Liver (tissue), 9 donors: ENCODE data around the gene ZNF556. TPM values are rescaled to one million over a fixed set of nuclear protein-coding genes. Genes with fewer than 3 reads are reported as not detected.

Experiments used
- DNase-seq: peaks from one replicate; pipeline ENCODE4 v3.0.0-alpha.2; 2017; ENCODE audit warnings: low spot score
- H3K27ac ChIP-seq, 2 donors: one replicate each; pipeline ENCODE4 v1.7.0; 2013; ENCODE audit warnings: inconsistent platforms in 2 of 2, low read length in 2 of 2, control low read depth in 1 of 2, low read depth in 1 of 2, mild to moderate bottlenecking in 1 of 2
- H3K27me3 ChIP-seq, 4 donors: one replicate each; pipeline versions ENCODE4 v1.6.1 to v1.7.0; 2013; ENCODE audit warnings: low read length in 3 of 4, inconsistent platforms in 1 of 4, mild to moderate bottlenecking in 1 of 4, moderate library complexity in 1 of 4; ENCODE audit not compliant: control insufficient read depth in 4 of 4, insufficient read depth in 4 of 4
- H3K36me3 ChIP-seq, 4 donors: one replicate each; pipeline versions ENCODE4 v1.6.1 to v1.7.0; 2013; ENCODE audit warnings: low read length in 3 of 4, mild to moderate bottlenecking in 3 of 4, low read depth in 1 of 4, moderate library complexity in 1 of 4; ENCODE audit not compliant: control insufficient read depth in 4 of 4, insufficient read depth in 3 of 4
- H3K4me1 ChIP-seq, 4 donors: one replicate each; pipeline versions ENCODE4 v1.6.1 to v1.7.0; 2013; ENCODE audit warnings: low read length in 3 of 4, mild to moderate bottlenecking in 3 of 4, moderate library complexity in 1 of 4; ENCODE audit not compliant: control insufficient read depth in 4 of 4, insufficient read depth in 4 of 4
- H3K4me3 ChIP-seq, 3 donors: one replicate each; pipeline versions ENCODE4 v1.6.1 to v1.7.0; 2013; ENCODE audit warnings: low read length in 3 of 3, control low read depth in 1 of 3, low read depth in 1 of 3, mild to moderate bottlenecking in 1 of 3
- H3K9ac ChIP-seq, 2 donors: one replicate each; pipeline ENCODE4 v1.7.0; 2013; ENCODE audit warnings: low read length in 2 of 2, mild to moderate bottlenecking in 2 of 2, moderate library complexity in 2 of 2, control low read depth in 1 of 2, low read depth in 1 of 2
- H3K9me3 ChIP-seq, 4 donors: one replicate each; pipeline versions ENCODE4 v1.6.1 to v1.7.0; 2013; ENCODE audit warnings: low read length in 3 of 4; ENCODE audit not compliant: control insufficient read depth in 4 of 4
- ATF3 ChIP-seq: IDR thresholded peaks from 2 replicates; pipeline ENCODE4 v1.6.1; 2016; ENCODE audit warnings: antibody characterized with exemption
- CTCF ChIP-seq: fragments of 150-350 bp; IDR thresholded peaks from 2 replicates; pipeline ENCODE4 v1.5.1; 2017; ENCODE audit warnings: improper control_type of control experiment, low read depth, low read length; ENCODE audit not compliant: missing input control
- EGR1 ChIP-seq, 2 donors: IDR thresholded peaks; 2 replicates each; pipeline ENCODE4 v1.6.1; 2016 to 2018; ENCODE audit warnings: antibody characterized with exemption in 2 of 2, low read depth in 2 of 2
- FOXA1 ChIP-seq: IDR thresholded peaks from 2 replicates; pipeline ENCODE4 v1.6.1; 2016; ENCODE audit warnings: antibody characterized with exemption
- FOXA2 ChIP-seq: IDR thresholded peaks from 2 replicates; pipeline ENCODE4 v1.6.1; 2016; ENCODE audit warnings: antibody characterized with exemption
- GABPA ChIP-seq, 2 donors: IDR thresholded peaks in 1 of 2; conservative IDR thresholded peaks in 1 of 2; 2 replicates each; pipeline ENCODE4 v1.6.1; 2016; ENCODE audit warnings: antibody characterized with exemption in 2 of 2, mild to moderate bottlenecking in 1 of 2, moderate library complexity in 1 of 2
- HNF4A ChIP-seq, 2 donors: conservative IDR thresholded peaks; 2 replicates each; pipeline ENCODE4 v1.6.1; 2016; ENCODE audit warnings: antibody characterized with exemption in 2 of 2, mild to moderate bottlenecking in 2 of 2
- HNF4G ChIP-seq: IDR thresholded peaks from 2 replicates; pipeline ENCODE4 v1.6.1; 2016; ENCODE audit warnings: antibody characterized with exemption
- JUND ChIP-seq, 2 donors: IDR thresholded peaks; 2 replicates each; pipeline ENCODE4 v1.6.1; 2016; ENCODE audit warnings: antibody characterized with exemption in 2 of 2
- MAX ChIP-seq: IDR thresholded peaks from 2 replicates; pipeline ENCODE4 v1.6.1; 2016; ENCODE audit warnings: antibody characterized with exemption
- NR2F2 ChIP-seq: IDR thresholded peaks from 2 replicates; pipeline ENCODE4 v1.6.1; 2016; ENCODE audit warnings: antibody characterized with exemption
- RAD21 ChIP-seq, 2 donors: IDR thresholded peaks; 2 replicates each; pipeline ENCODE4 v1.6.1; 2016; ENCODE audit warnings: antibody characterized with exemption in 2 of 2, mild to moderate bottlenecking in 2 of 2
- REST ChIP-seq: IDR thresholded peaks from 2 replicates; pipeline ENCODE4 v1.6.1; 2016; ENCODE audit warnings: antibody characterized with exemption, mild to moderate bottlenecking
- RXRA ChIP-seq, 2 donors: IDR thresholded peaks; 2 replicates each; pipeline ENCODE4 v1.6.1; 2017 to 2018; ENCODE audit warnings: antibody characterized with exemption in 2 of 2, mild to moderate bottlenecking in 1 of 2
- SP1 ChIP-seq: IDR thresholded peaks from 2 replicates; pipeline ENCODE4 v1.6.1; 2018; ENCODE audit warnings: antibody characterized with exemption, mild to moderate bottlenecking
- TAF1 ChIP-seq: conservative IDR thresholded peaks from 2 replicates; pipeline ENCODE4 v1.6.1; 2016; ENCODE audit warnings: antibody characterized with exemption, mild to moderate bottlenecking
- YY1 ChIP-seq: IDR thresholded peaks from 2 replicates; pipeline ENCODE4 v1.6.1; 2016; ENCODE audit warnings: antibody characterized with exemption, mild to moderate bottlenecking
- ZBTB33 ChIP-seq: IDR thresholded peaks from 2 replicates; pipeline ENCODE4 v1.6.1; 2016; ENCODE audit warnings: antibody characterized with exemption
- WGBS: extraction: QIAGEN DNeasy Blood & Tissue Kit; methylation state at CpG from one replicate; pipeline ENCODE4 v1.1.7; 2013; 5-methylcytosine and 5-hydroxymethylcytosine counted together
- polyA plus RNA-seq, 2 donors: library from polyadenylated mRNA; stranded (reverse) in 1 of 2; unstranded in 1 of 2; fragments of 200-250 nt in 1 of 2; fragments of >200 nt in 1 of 2; fragmentation: Nextera tagmentation in 1 of 2; extraction: Ambion mirVana in 1 of 2; gene quantifications; one replicate each; pipeline versions ENCODE4 v1.2.1 to v1.2.3, GENCODE V29; 2013 to 2015
- total RNA-seq, 2 donors: library from RNA; depleted of rRNA; stranded (reverse); fragments of >200 nt; gene quantifications; one replicate each; pipeline ENCODE4 v1.2.3, GENCODE V29; 2014
- donor health status: healthy.
- donor health status: healthy.
- donor health status: healthy.
- donor health status: healthy.
- donor health status: healthy.

The ZNF556 gene
- total and polyA plus RNA-seq, 4 donors = 0.08 TPM; not detected in 3

GRCh38 chr19:2906631-2907195 lies 39.6 kb downstream of the ZNF556 start:
- TF ChIP-seq YY1 (no peak), SP1 (no peak), HNF4G (no peak), EGR1 (IDR thresholded peaks at IDR 0.05; ENCODE audit: low read depth in 2 of 2) (no peak), ZBTB33 (no peak), REST (no peak), ATF3 (no peak), RAD21 (IDR thresholded peaks at IDR 0.05) (no peak), TAF1 (no peak), MAX (no peak), JUND (IDR thresholded peaks at IDR 0.05) (no peak), NR2F2 (no peak), GABPA (IDR thresholded peaks at IDR 0.05 in 1 of 2, conservative IDR thresholded peaks at IDR 0.05 in 1 of 2) (no peak), HNF4A (conservative IDR thresholded peaks at IDR 0.05) (no peak), FOXA2 (no peak), RXRA (IDR thresholded peaks at IDR 0.05) (no peak), CTCF (no peak), FOXA1 (no peak)
- Histone ChIP-seq H3K4me3 (no peak overlapping the region), H3K27ac (no peak overlapping the region), H3K27me3 (no peaks in the 10 kb centered on the region), H3K9ac (no peak overlapping the region), H3K9me3 (no peaks in the 10 kb centered on the region), H3K36me3 (peaks cover 0 to 1% (median 0%) of the 10 kb centered on the region in 4 donors), H3K4me1 (peaks cover 2 to 7% (median 5%) of the 10 kb centered on the region in 4 donors)
- 96% methylated on average over 20 of the region's 20 CpGs for WGBS
- no peak for DNase-seq
